NCI-H345 treated with DMSO at 0.1 percent for 48 hours (cell line): Measurements from ENCODE around the gene TRIB2.

Experiments used
- DNase-seq: peaks from one replicate; lab custom pipeline; 2025; ENCODE audit not compliant: unreplicated experiment; lab: John Stamatoyannopoulos, UW

Gene TRIB2

DNA sequence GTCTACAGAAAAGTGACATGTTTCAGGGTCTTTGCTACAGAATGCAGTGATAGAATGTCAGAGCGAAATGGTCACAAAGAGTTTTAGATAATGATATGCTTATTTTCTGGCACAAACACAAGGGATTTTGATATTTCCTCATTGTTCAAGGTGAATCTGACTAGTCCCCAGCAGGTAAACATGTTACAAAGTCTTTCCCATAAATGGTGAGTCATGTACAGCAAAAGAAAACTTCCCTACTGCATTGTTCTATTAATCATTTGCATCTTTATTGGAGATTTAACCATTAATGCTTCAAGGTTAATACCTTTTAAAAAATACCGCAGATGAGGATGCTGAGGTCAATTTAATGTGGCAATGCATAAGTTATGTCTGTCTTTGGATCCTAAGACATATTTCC is 19.1 kb upstream of the TRIB2 start:
- no peak for DNase-seq

GRCh38 chr2:12700989-12701388 is 15.7 kb upstream of the TRIB2 start:
- DNase-seq, result no peak

GRCh38 chr2:12701786-12702167 is 15.0 kb upstream of the TRIB2 start:
- no peak for DNase-seq

GRCh38 chr2:12702168-12703121 is 14.3 kb upstream of the TRIB2 start:
- DNase-seq, result peak; percentile 52

DNA sequence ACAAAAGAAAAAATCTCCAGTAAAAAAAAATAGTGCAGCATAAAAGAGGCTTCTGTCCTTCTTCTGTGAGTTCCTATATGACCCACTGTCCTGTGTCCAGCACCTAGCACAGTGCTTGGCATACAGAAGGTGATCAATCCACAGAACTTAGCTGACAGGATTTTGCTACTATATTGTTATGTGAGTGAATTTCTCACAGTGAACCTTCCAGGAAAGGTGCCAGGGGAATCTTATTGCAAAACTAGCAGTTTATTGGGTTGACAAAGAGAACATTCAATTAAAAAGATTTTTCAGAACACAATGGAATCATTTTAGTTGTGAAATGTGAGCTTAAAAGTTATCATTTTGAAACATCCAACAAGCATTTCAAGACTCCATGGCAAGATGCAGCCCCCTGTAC is 12.4 kb upstream of the TRIB2 start:
- no peak for DNase-seq

DNA sequence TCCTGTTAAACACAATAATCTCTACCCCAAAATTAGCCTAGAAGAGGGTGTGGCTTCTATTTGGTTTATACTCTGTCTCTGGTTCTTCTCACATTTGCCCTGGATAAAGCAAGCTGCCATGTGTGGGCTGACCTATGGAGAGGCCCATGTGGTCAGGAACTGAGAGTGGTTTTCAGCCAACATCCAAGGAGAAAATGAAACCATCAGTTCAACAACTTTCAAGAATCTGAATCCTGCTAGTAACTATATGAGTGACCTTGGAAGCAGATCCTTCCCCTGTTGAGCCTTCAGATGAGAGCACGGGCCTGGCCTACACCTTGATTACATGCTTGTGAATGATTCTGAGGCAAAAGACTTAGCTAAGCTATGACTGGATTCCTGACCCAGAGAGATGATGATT is 11.5 kb upstream of the TRIB2 start:
- DNase-seq, result no peak

DNA sequence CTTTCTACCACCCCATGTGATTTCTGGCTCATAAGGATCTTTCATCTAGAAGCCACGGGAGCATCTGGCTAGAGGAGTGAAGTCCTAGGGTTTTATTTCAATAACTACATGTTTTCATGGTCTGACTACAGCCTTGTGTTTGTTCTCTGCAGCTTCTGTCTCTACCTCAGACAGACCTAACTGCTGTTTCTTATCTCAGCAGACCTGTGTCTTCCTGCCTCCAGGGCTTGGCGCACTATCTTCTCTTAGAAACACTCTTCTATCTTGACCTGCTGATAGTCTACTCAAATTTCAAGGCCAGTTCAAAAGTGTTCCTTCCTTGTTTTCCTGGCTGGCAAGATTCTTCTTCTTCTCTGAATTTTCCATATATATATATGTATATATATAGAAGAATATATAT is 11.0 kb upstream of the TRIB2 start:
- DNase-seq, result no peak

GRCh38 chr2:12708508-12709206 is 8.1 kb upstream of the TRIB2 start:
- no peak for DNase-seq

- DNase-seq, result no peak
Measured at GRCh38 chr2:12709207-12709522, 7.6 kb upstream of the TRIB2 start.

DNA sequence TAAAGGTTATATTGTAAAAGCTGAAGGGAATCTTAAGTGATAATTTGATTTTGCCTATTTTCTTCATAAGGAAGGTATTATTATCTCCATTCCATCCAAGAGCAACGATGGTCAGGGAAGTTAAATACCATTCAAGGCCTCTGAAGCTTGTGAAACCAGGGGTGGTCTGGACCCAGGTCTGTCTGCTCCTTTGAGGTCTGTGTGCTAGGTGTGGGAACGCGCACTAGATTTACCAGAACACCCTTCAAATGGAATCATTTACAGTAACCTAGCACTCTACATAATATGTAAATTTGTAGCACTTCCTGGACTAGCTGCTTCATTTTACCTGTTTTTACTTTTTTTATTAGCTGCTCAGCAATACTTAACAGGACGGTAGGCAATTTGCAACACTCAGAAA is 6.4 kb upstream of the TRIB2 start:
- no peak for DNase-seq

DNA sequence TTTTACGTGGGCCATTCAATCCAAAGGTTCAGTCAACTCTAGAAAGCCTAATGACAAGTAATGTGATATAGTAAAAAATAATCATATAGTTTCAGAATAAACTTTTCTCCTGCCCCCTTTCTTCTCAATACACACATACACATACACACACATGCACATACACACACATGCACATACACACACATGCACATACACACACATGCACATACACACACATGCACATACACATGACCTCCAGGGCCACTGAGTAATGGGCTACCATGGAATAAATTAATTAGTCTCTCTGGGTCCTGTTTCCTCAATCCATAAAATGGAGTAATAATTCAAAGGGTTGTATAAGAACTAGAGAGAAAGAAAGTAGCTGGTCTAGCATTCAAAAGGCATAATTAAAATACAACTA is 5.4 kb upstream of the TRIB2 start:
- no peak for DNase-seq

GRCh38 chr2:12712881-12713280 is 3.9 kb upstream of the TRIB2 start:
- DNase-seq, result no peak

DNA sequence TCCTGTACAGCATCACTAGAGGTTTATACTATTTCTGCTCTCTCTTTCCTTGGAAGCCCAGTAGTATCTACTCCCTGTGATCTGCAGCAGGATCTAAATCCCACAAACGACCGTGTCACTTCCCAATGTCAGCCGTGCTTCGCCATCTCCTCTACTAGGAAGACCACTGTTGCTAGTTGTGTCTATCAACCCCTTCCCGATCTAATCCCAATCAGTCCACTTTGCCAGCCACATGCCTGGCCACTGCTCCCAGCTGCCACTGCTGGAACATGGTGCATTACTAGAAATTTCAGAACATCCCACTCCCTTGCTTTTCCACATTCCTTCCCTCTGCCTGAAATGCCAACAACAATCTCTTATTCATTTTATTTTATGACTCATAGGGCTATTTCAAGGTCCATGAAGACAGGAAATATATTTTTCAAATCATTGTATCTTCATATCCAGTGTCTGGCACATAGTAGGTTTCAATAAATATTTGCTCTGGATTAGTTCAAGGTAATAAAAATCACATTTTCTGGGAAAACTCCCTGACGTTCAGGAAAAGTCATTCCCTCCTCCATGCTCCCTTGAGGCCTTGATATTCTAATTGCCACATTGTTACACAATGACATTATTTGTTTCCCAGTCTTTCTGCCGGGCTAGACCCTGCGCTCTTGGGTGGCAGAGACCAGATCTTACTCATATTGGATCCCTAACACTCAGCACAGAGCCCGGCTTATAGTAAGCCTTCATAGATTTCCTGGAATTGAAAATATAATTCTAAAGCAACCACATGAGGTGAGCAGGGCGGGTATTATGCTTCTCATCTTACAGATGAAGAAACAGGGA is 2.1 kb upstream of the TRIB2 start:
- DNase-seq, result no peak

DNA sequence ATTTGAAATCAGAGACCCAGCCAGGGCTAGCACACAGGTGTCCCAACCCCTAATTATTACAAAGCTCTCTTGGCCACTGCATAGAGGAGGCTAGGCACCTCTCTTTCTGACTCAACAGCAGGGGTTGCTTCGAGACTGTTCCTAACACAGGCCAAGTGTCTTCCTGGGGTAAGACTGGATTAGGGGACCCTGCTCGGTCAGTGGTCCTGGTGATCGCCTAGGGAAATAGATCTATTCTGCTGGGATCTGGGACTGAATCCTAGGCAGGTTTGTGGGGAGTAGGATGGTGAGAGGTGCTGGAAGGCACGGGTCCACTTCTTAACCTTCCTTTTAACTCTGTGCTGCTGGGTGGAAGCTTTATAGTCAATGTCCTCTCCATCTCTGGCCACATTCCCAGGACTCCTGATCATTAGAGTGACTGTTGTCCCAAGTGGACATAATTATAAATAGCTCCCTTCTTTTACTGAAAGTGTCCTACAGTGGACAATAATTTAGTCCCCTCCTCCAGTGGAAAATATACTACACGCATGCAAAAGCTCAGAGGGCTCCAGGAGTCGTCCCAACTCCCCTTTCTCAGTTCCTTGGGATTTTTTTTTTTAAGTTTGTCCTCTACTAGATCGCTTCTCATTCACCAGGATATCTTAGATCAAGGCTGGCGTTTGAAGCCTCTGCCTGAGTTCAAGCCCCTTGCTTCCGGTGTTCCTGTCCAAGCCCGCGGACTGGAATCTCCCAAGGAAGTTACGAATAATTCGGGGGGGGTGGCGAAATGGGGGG is 1.3 kb upstream of the TRIB2 start:
- no peak for DNase-seq

DNA sequence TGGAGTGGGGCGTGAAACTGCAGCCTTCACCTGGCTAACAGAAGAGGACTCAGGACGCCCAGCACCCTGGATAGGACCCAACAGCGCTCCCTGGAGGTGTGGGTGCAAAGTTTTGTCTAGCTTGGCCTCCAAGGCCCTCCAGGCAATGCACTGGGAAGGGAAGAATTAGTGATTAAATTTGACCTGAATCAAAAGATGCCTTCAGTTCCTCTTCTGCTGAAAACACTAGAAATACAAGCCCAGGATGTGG is 779 bp upstream of the TRIB2 start:
- peak; percentile 55 for DNase-seq

- DNase-seq, result peak; percentile 58
Measured at GRCh38 chr2:12717191-12718014, 667 bp downstream of the TRIB2 start.

DNA sequence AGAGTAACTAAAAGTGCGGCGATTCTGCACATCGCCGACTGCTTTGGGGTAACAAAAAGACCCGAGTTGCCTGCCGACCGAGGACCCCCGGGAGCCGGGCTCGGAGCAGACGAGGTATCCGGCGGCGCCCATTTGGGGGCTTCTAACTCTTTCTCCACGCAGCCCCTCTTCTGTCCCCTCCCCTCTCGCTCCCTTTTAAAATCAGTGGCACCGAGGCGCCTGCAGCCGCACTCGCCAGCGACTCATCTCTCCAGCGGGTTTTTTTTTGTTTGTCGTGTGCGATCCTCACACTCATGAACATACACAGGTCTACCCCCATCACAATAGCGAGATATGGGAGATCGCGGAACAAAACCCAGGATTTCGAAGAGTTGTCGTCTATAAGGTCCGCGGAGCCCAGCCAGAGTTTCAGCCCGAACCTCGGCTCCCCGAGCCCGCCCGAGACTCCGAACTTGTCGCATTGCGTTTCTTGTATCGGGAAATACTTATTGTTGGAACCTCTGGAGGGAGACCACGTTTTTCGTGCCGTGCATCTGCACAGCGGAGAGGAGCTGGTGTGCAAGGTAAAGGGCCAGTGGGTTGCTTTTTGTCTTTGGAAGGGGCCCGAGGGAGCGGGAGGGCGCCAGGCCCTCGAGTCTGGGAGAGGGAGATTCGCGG is 1.4 kb downstream of the TRIB2 start:
- peak; percentile 56 for DNase-seq

GRCh38 chr2:12718711-12719399 is 2.1 kb downstream of the TRIB2 start:
- DNase-seq, result peak; percentile 70
